ENCODE results near the gene CNPY2.
"Not testable (repeated sequence)": the region's sequence is repeated elsewhere in the genome, so short reads cannot be mapped to it uniquely, and the experiment has no call there.

CNPY2 gene

GRCh38 chr12:56338308-56339157, 22.7 kb upstream of the CNPY2 start, which contains the start of gene IL23A:
Gene IL23A, plus strand, starts transcription at chr12:56338884. Its CDS starts 161 bp downstream, at chr12:56339045.
- ATAC-seq (peak; percentile 88), DNase-seq (peak; percentile 81 to 95)
- Mint-ChIP-seq H3K4me3 (peak within 1 kb of the TSS; percentile 94 to 97), H3K9me3 (no peaks in the 10 kb centered on the region), H3K27ac (peak within 1 kb of the TSS; percentile 99), H3K27me3 (no peaks in the 10 kb centered on the region), H3K4me1 (peaks cover 51% of the 10 kb centered on the region)

- ATAC-seq (no peak), DNase-seq (peak; percentile 35 to 69)
- no peaks in the 10 kb centered on the region for H3K27me3 Mint-ChIP-seq
- peak overlapping the region; percentile 64 to 97 for H3K4me3 Mint-ChIP-seq
- H3K27ac Mint-ChIP-seq = peak overlapping the region; percentile 93 to 99
- no peaks in the 10 kb centered on the region for H3K9me3 Mint-ChIP-seq
- H3K4me1 Mint-ChIP-seq = peaks cover 58% of the 10 kb centered on the region
Observed at GRCh38 chr12:56337753-56338251, 22.0 kb upstream of the CNPY2 start.

- H3K27ac Mint-ChIP-seq = peak overlapping the region; percentile 57 to 90
- ATAC-seq (no peak), DNase-seq (no peak)
- H3K27me3 Mint-ChIP-seq = no peaks in the 10 kb centered on the region
- peak overlapping the region; percentile 2 to 28 for H3K4me3 Mint-ChIP-seq
- no peaks in the 10 kb centered on the region for H3K9me3 Mint-ChIP-seq
- peaks cover 71% of the 10 kb centered on the region for H3K4me1 Mint-ChIP-seq
Observed at GRCh38 chr12:56336361-56337167, 20.8 kb upstream of the CNPY2 start.

GRCh38 chr12:56335527-56335926, 19.7 kb upstream of the CNPY2 start:
- H3K27ac Mint-ChIP-seq = peak overlapping the region in 1 of 2 donors; percentile 93
- ATAC-seq, H3K9me3 Mint-ChIP-seq, H3K27me3 Mint-ChIP-seq, DNase-seq: not testable (repeated sequence)
- H3K4me1 Mint-ChIP-seq = peaks cover 74% of the 10 kb centered on the region
- H3K4me3 Mint-ChIP-seq = peak overlapping the region; percentile 17 to 47

GRCh38 chr12:56334490-56334793, 18.7 kb upstream of the CNPY2 start:
- H3K27ac Mint-ChIP-seq = peak overlapping the region; percentile 99
- H3K27me3 Mint-ChIP-seq = no peaks in the 10 kb centered on the region

GRCh38 chr12:56333679-56334489, 18.1 kb upstream of the CNPY2 start, which contains the start of gene PAN2:
Gene PAN2, minus strand, starts transcription at chr12:56334000. Its CDS starts 906 bp downstream, at chr12:56333094.
- no peaks in the 10 kb centered on the region for H3K9me3 Mint-ChIP-seq
- H3K27ac Mint-ChIP-seq = peak within 1 kb of the TSS; percentile 99
- DNase-seq (peak; percentile 90 to 97), ATAC-seq (peak; percentile 89)
- H3K27me3 Mint-ChIP-seq = no peaks in the 10 kb centered on the region
- H3K4me3 Mint-ChIP-seq = peak within 1 kb of the TSS; percentile 94
- peaks cover 59% of the 10 kb centered on the region for H3K4me1 Mint-ChIP-seq

More at GRCh38 chr12:56334490-56334793, 18.7 kb upstream of the CNPY2 start:
- Mint-ChIP-seq H3K9me3 (no peaks in the 10 kb centered on the region), H3K4me3 (peak overlapping the region; percentile 94), H3K4me1 (peaks cover 65% of the 10 kb centered on the region)
- ATAC-seq (no peak), DNase-seq (no peak)

- Mint-ChIP-seq H3K9me3 (no peaks in the 10 kb centered on the region), H3K4me3 (peak overlapping the region; percentile 94), H3K4me1 (peaks cover 53% of the 10 kb centered on the region), H3K27me3 (no peaks in the 10 kb centered on the region), H3K27ac (peak overlapping the region; percentile 99)
- DNase-seq = no peak
- ATAC-seq = peak; percentile 22
Observed at GRCh38 chr12:56333197-56333678, 17.4 kb upstream of the CNPY2 start.

- H3K27me3 Mint-ChIP-seq = no peaks in the 10 kb centered on the region
Observed at GRCh38 chr12:56332512-56333196, 16.9 kb upstream of the CNPY2 start.

GRCh38 chr12:56330936-56331490, 15.2 kb upstream of the CNPY2 start:
- Mint-ChIP-seq H3K27ac (no peak overlapping the region), H3K4me3 (no peak overlapping the region), H3K4me1 (peaks cover 42% of the 10 kb centered on the region), H3K9me3 (no peaks in the 10 kb centered on the region), H3K27me3 (no peaks in the 10 kb centered on the region)
- ATAC-seq (no peak), DNase-seq (no peak)

More at GRCh38 chr12:56332512-56333196, 16.9 kb upstream of the CNPY2 start:
- peak overlapping the region; percentile 99 for H3K27ac Mint-ChIP-seq
- ATAC-seq (no peak), DNase-seq (no peak)
- H3K9me3 Mint-ChIP-seq = no peaks in the 10 kb centered on the region
- H3K4me3 Mint-ChIP-seq = peak overlapping the region; percentile 94
- peaks cover 47% of the 10 kb centered on the region for H3K4me1 Mint-ChIP-seq

- Mint-ChIP-seq H3K27ac (no peak overlapping the region), H3K27me3 (no peaks in the 10 kb centered on the region), H3K4me3 (no peak overlapping the region), H3K4me1 (peaks cover 12% of the 10 kb centered on the region), H3K9me3 (no peaks in the 10 kb centered on the region)
- DNase-seq (no peak), ATAC-seq (no peak)
Observed at GRCh38 chr12:56326533-56326932, 10.7 kb upstream of the CNPY2 start.

GRCh38 chr12:56326126-56326525, 10.3 kb upstream of the CNPY2 start:
- DNase-seq (no peak), ATAC-seq (no peak)
- no peak overlapping the region for H3K4me3 Mint-ChIP-seq
- H3K27me3 Mint-ChIP-seq = no peaks in the 10 kb centered on the region
- H3K9me3 Mint-ChIP-seq = no peaks in the 10 kb centered on the region
- peaks cover 9% of the 10 kb centered on the region for H3K4me1 Mint-ChIP-seq
- no peak overlapping the region for H3K27ac Mint-ChIP-seq

GRCh38 chr12:56324206-56324605, 8.4 kb upstream of the CNPY2 start:
- Mint-ChIP-seq H3K9me3 (no peaks in the 10 kb centered on the region), H3K27ac (no peak overlapping the region), H3K4me3 (no peak overlapping the region), H3K4me1 (peaks cover 9% of the 10 kb centered on the region), H3K27me3 (no peaks in the 10 kb centered on the region)
- ATAC-seq = no peak
- DNase-seq = no peak

- DNase-seq, H3K4me3 Mint-ChIP-seq, H3K27me3 Mint-ChIP-seq, ATAC-seq, H3K27ac Mint-ChIP-seq, H3K9me3 Mint-ChIP-seq: not testable (repeated sequence)
- H3K4me1 Mint-ChIP-seq = peaks cover 10% of the 10 kb centered on the region
Observed at GRCh38 chr12:56321610-56322009, 5.8 kb upstream of the CNPY2 start.

- ATAC-seq (peak; percentile 5), DNase-seq (peak in 1 of 2 donors; percentile 15)
- Mint-ChIP-seq H3K4me3 (no peak overlapping the region), H3K27me3 (no peaks in the 10 kb centered on the region), H3K9me3 (no peaks in the 10 kb centered on the region), H3K4me1 (peaks cover 7% of the 10 kb centered on the region), H3K27ac (peak overlapping the region in 1 of 2 donors; percentile 57)
Observed at GRCh38 chr12:56321027-56321426, 5.2 kb upstream of the CNPY2 start.
